Measurements from ENCODE around the gene DLST. TPM values are rescaled to one million over a fixed set of nuclear protein-coding genes. Genes with fewer than 3 reads are reported as not detected.

Gene DLST
- total RNA-seq, 1 experiment from 2014 or later = 145 TPM

DNA sequence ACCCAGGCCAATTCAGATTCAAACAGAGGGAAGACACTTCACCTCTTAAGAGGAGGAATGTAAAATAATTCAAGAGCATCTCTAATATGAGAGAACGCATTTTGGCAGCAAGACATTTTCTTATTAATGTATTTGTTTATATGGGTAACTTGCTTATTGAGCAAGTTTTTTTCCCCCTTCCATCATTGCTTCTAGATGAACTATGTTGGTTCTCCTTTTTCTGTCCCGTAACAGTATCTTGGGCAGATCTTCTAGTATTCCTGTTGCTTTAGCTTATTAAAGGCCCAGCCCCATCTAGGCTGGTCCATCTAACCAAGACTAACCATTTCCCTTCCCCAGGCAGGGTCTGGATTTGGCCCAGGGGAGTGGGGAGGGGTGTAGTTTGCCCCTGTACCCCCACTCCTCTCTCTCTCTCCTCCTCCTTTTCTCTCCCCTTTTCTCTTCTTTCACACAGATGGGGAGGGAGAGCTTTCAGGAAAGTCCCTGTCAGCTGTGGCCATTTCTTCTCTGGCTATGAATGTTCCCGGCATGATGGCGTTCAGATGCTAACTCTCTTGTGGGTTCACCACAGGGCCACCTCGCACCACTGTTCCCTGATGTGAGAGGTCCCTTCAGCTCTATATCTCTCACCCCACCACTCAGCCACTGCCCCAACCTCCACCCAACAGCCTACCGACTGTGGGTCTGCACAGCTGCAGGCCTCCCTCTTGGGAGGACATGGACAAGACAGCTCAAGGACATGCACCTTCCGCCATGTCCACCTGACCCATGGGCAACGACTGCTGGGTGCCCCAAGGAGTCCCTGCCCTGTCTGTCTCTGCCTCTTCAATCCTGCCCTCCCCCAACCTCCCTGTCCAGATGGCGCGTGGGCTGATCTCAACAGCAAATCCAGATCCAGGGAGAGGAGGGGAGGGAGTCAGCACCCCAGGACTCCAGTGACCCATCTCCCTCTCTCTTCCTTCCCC is 57.1 kb downstream of the DLST start:
- Histone ChIP-seq H3K4me3 (ENCODE audit: low read depth, low read length, poor library complexity, severe bottlenecking) (no peak overlapping the region), H3K9me3 (ENCODE audit: low read depth, low read length, poor library complexity, severe bottlenecking) (no peaks in the 10 kb centered on the region), H3K36me3 (ENCODE audit: insufficient read depth, low read length, poor library complexity, severe bottlenecking) (no peaks in the 10 kb centered on the region), H3K4me1 (ENCODE audit: insufficient read depth, low read length, poor library complexity, severe bottlenecking) (peaks cover 9% of the 10 kb centered on the region), H3K27ac (ENCODE audit: low read depth, low read length, poor library complexity, severe bottlenecking) (no peak overlapping the region), H3K27me3 (replicated peaks; ENCODE audit: insufficient read depth, low read depth, low read length, poor library complexity) (no peaks in the 10 kb centered on the region)
- CTCF ChIA-PET = no interaction called here
- no peak for DNase-seq (ENCODE audit: low spot score)
- intact Hi-C loops (cut with micrococcal nuclease; ENCODE audit: unreplicated experiment) = no loop called here
- POLR2A ChIA-PET (ENCODE audit: low non-redundant PET) = no interaction called here
- TF ChIP-seq, protein P1, sequence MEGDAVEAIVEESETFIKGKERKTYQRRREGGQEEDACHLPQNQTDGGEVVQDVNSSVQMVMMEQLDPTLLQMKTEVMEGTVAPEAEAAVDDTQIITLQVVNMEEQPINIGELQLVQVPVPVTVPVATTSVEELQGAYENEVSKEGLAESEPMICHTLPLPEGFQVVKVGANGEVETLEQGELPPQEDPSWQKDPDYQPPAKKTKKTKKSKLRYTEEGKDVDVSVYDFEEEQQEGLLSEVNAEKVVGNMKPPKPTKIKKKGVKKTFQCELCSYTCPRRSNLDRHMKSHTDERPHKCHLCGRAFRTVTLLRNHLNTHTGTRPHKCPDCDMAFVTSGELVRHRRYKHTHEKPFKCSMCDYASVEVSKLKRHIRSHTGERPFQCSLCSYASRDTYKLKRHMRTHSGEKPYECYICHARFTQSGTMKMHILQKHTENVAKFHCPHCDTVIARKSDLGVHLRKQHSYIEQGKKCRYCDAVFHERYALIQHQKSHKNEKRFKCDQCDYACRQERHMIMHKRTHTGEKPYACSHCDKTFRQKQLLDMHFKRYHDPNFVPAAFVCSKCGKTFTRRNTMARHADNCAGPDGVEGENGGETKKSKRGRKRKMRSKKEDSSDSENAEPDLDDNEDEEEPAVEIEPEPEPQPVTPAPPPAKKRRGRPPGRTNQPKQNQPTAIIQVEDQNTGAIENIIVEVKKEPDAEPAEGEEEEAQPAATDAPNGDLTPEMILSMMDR (conservative IDR thresholded peaks at IDR 0.05; ENCODE audit: low read depth, low read length) = no peak
- TF ChIP-seq EZH2 (IDR thresholded peaks at IDR 0.05; ENCODE audit: borderline replicate concordance, low read depth, low read length, poor library complexity, severe bottlenecking) = no peak
- no TSS peak for BruUV-seq (replicated peaks)

DNA sequence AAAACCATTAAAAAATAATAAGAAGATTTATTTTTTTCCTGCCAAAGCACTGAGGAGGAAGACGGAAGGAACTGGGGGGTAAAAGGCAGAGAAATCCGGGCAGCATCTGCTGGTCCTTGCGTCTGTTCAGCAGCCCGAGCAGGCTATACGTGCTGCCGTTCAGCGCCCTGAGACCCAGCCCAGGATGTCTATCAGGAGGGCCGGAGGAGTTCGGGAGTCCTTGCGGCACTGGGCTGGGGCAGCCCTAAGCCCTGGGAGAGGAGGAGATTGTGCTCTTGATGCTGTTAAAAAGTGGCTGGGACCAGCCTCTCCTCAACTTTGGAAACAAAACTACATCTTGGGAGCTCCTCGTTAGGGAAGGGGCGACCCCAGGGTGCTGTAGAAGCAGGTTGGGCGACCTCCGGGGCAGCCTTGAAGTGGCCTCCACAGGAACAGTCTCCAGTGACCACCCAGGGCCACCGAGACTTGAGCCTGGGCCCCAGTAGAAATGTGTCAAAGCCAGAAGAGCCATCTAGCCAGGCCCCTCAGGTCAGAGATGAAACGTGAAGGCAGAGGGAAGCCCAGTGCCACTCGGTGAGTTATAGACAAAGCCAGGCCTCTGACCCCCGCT is 59.3 kb downstream of the DLST start:
- POLR2A ChIA-PET (ENCODE audit: low non-redundant PET) = no interaction called here

DNA sequence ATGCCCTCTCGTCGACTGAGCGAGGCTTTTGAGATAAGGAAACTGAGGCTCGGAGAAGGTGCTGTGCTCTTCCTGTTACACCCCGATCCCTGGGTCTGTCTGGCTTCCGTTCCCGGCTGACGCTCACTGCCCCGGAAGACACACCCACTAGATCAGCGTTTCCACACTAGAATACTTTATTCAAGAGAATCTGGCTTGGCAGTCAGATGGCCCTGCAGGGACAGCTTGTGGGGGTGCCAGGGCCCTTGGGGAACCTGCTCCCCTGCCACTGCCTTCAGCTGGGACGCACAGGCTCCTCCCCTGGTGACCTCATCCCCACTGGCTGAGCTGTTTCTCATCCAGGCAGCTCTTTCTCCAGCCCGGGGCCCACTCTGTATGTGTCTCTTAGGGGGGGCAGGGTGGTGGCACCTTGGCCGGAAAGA is 60.0 kb downstream of the DLST start:
- no peaks in the 10 kb centered on the region for H3K36me3 ChIP-seq (ENCODE audit: insufficient read depth, low read length, poor library complexity, severe bottlenecking)
- no peaks in the 10 kb centered on the region for H3K27me3 ChIP-seq (replicated peaks; ENCODE audit: insufficient read depth, low read depth, low read length, poor library complexity)
- peaks cover 12% of the 10 kb centered on the region for H3K4me1 ChIP-seq (ENCODE audit: insufficient read depth, low read length, poor library complexity, severe bottlenecking)
- no TSS peak for BruUV-seq (replicated peaks)
- peak; percentile 55 for DNase-seq (ENCODE audit: low spot score)
- ChIA-PET CTCF (no interaction called here), POLR2A (ENCODE audit: low non-redundant PET) (no interaction called here)
- no peaks in the 10 kb centered on the region for H3K9me3 ChIP-seq (ENCODE audit: low read depth, low read length, poor library complexity, severe bottlenecking)
- H3K4me3 ChIP-seq (ENCODE audit: low read depth, low read length, poor library complexity, severe bottlenecking) = no peak overlapping the region
- intact Hi-C loops (cut with micrococcal nuclease; ENCODE audit: unreplicated experiment) = no loop called here
- TF ChIP-seq, protein P1 (conservative IDR thresholded peaks at IDR 0.05; ENCODE audit: low read depth, low read length) = no peak
- no peak for TF ChIP-seq EZH2 (IDR thresholded peaks at IDR 0.05; ENCODE audit: borderline replicate concordance, low read depth, low read length, poor library complexity, severe bottlenecking)
- H3K27ac ChIP-seq (ENCODE audit: low read depth, low read length, poor library complexity, severe bottlenecking) = peak overlapping the region; percentile 37

More for the DNA sequence above, 59.3 kb downstream of the DLST start:
- DNase-seq (ENCODE audit: low spot score) = no peak
- BruUV-seq (replicated peaks) = no TSS peak
- TF ChIP-seq, protein P1 (conservative IDR thresholded peaks at IDR 0.05; ENCODE audit: low read depth, low read length) = no peak
- no peak for TF ChIP-seq EZH2 (IDR thresholded peaks at IDR 0.05; ENCODE audit: borderline replicate concordance, low read depth, low read length, poor library complexity, severe bottlenecking)
- Histone ChIP-seq H3K9me3 (ENCODE audit: low read depth, low read length, poor library complexity, severe bottlenecking) (no peaks in the 10 kb centered on the region), H3K4me3 (ENCODE audit: low read depth, low read length, poor library complexity, severe bottlenecking) (no peak overlapping the region), H3K27ac (ENCODE audit: low read depth, low read length, poor library complexity, severe bottlenecking) (no peak overlapping the region), H3K4me1 (ENCODE audit: insufficient read depth, low read length, poor library complexity, severe bottlenecking) (peaks cover 9% of the 10 kb centered on the region), H3K27me3 (replicated peaks; ENCODE audit: insufficient read depth, low read depth, low read length, poor library complexity) (no peaks in the 10 kb centered on the region), H3K36me3 (ENCODE audit: insufficient read depth, low read length, poor library complexity, severe bottlenecking) (no peaks in the 10 kb centered on the region)
- intact Hi-C loops (cut with micrococcal nuclease; ENCODE audit: unreplicated experiment) = no loop called here
- CTCF ChIA-PET = no interaction called here

All from A673 (cell line).